ENCODE results near the gene FBXW11.

FBXW11 gene

GRCh38 chr5:171901764-171902163 is 104.7 kb downstream of the FBXW11 start:
- no peak for TF ChIP-seq CTCF (IDR thresholded peaks at IDR 0.05)
- Histone ChIP-seq H3K27ac (no peak overlapping the region), H3K4me3 (no peak overlapping the region)
- DNase-seq (ENCODE audit: low spot score) = no peak

- H3K27ac ChIP-seq = no peak overlapping the region
- DNase-seq (ENCODE audit: low spot score) = no peak
- H3K4me3 ChIP-seq = no peak overlapping the region
- TF ChIP-seq CTCF (IDR thresholded peaks at IDR 0.05) = no peak
These were observed 106.6 kb downstream of the FBXW11 start for GRCh38 chr5:171899792-171900191.

GRCh38 chr5:171898879-171899278 is 107.6 kb downstream of the FBXW11 start:
- no peak overlapping the region for H3K27ac ChIP-seq
- TF ChIP-seq CTCF (IDR thresholded peaks at IDR 0.05) = no peak
- H3K4me3 ChIP-seq = no peak overlapping the region
- no peak for DNase-seq (ENCODE audit: low spot score)

- no peak for TF ChIP-seq CTCF (IDR thresholded peaks at IDR 0.05)
- Histone ChIP-seq H3K27ac (no peak overlapping the region), H3K4me3 (no peak overlapping the region)
- no peak for DNase-seq (ENCODE audit: low spot score)
These were observed 108.1 kb downstream of the FBXW11 start for GRCh38 chr5:171898386-171898785.

GRCh38 chr5:171897231-171897630 is 109.2 kb downstream of the FBXW11 start:
- DNase-seq (ENCODE audit: low spot score) = no peak
- no peak for TF ChIP-seq CTCF (IDR thresholded peaks at IDR 0.05)
- Histone ChIP-seq H3K4me3 (no peak overlapping the region), H3K27ac (no peak overlapping the region)

- H3K4me3 ChIP-seq = no peak overlapping the region
- no peak overlapping the region for H3K27ac ChIP-seq
- DNase-seq (ENCODE audit: low spot score) = no peak
- TF ChIP-seq CTCF (IDR thresholded peaks at IDR 0.05) = no peak
These were observed 111.4 kb downstream of the FBXW11 start for GRCh38 chr5:171895081-171895480.

GRCh38 chr5:171893290-171893886 is 113.0 kb downstream of the FBXW11 start:
- Histone ChIP-seq H3K4me3 (no peak overlapping the region), H3K27ac (no peak overlapping the region)
- no peak for DNase-seq (ENCODE audit: low spot score)
- no peak for TF ChIP-seq CTCF (IDR thresholded peaks at IDR 0.05)

Data from coronary artery (tissue), 2 donors.